22Rv1 (cell line): Measurements from ENCODE around the gene SOX10.

Experiments used
- CTCF ChIP-seq: fragments of 450-650 bp; IDR thresholded peaks from 2 replicates; pipeline ENCODE4 v1.5.1; 2017; ENCODE audit warnings: mild to moderate bottlenecking
- ZFX ChIP-seq: fragments of 450-650 bp; IDR thresholded peaks from 2 replicates; pipeline ENCODE4 v1.6.1; 2017; ENCODE audit warnings: antibody characterized with exemption, borderline replicate concordance

GRCh38 chr22:37968452-37969251 lies 15.7 kb downstream of the SOX10 start:
- TF ChIP-seq CTCF (no peak), ZFX (no peak)
